HCT116 (cell line): ENCODE data around the gene RANBP1. TPM values are rescaled to one million over a fixed set of nuclear protein-coding genes. Genes with fewer than 3 reads are reported as not detected.

Source experiments
- ATAC-seq: fragments of 200-7000 bp; cut with Tn5 transposase; 2 replicates; pipeline ENCODE4 v1.9.1; 2020; ENCODE audit warnings: mild to moderate bottlenecking, moderate library complexity
- BruUV-seq: library from RNA; stranded (reverse); fragments of 400-500 nt; replicated peaks from 2 replicates; lab custom pipeline; 2021; lab: Mats Ljungman, UMichigan
- CTCF ChIA-PET: fragments of 300-600 bp; sonication (Branson Sonifier 250); formaldehyde crosslinking; loops from one replicate; lab custom pipeline; 2021; ENCODE audit warnings: antibody characterized with exemption; lab: Charles Lee
- POLR2A ChIA-PET: fragments of 300-600, 350-600 bp; sonication (Branson Sonifier 250); formaldehyde crosslinking; loops from one replicate; lab custom pipeline; 2021; ENCODE audit warnings: antibody characterized with exemption; lab: Charles Lee
- RAD21 ChIA-PET, 2 experiments: fragments of 300-600 bp; sonication (Branson Sonifier 250); formaldehyde crosslinking; loops; one replicate each; lab custom pipeline; 2023; ENCODE audit warnings: low total read pairs in 2 of 2; ENCODE audit not compliant: uncharacterized antibody in 2 of 2, unreplicated experiment in 2 of 2, low non-redundant PET in 1 of 2; lab: Charles Lee
- DNase-seq: peaks from one replicate; pipeline ENCODE4 v3.0.0-alpha.2; 2010; ENCODE audit warnings: low read depth, low spot score
- H2AFZ ChIP-seq: fragments of 200-600 bp; shearing (Covaris generic), sonication (generic); 2 replicates; pipeline ENCODE4 v1.6.1; 2017; ENCODE audit warnings: low read depth, mixed run types, mixed read lengths, antibody characterized with exemption, low read length; ENCODE audit not compliant: poor library complexity, severe bottlenecking
- H3K27ac ChIP-seq: 2 replicates; pipeline ENCODE4 v1.5.1; 2012; ENCODE audit warnings: low read depth, low read length
- H3K27me3 ChIP-seq: fragments of 200-600 bp; sonication (generic); 2 replicates; pipeline ENCODE4 v1.6.1; 2016; ENCODE audit warnings: mixed run types, low read length, mixed read lengths; ENCODE audit not compliant: insufficient read depth
- H3K36me3 ChIP-seq, 2 experiments: fragments of 200-500 bp in 1 of 2; fragments of 200-600 bp in 1 of 2; sonication (Bioruptor generic) in 1 of 2; sonication (generic) in 1 of 2; 2 replicates each; pipeline versions ENCODE4 v1.5.1 to v1.6.1; 2014 to 2016; ENCODE audit warnings: low read length in 2 of 2, inconsistent platforms in 1 of 2, mixed read lengths in 1 of 2, mixed run types in 1 of 2; ENCODE audit not compliant: insufficient read depth in 2 of 2, control insufficient read depth in 1 of 2
- H3K4me1 ChIP-seq, 2 experiments: fragments of 200-600 bp in 1 of 2; sonication (generic) in 1 of 2; 2 replicates each; pipeline versions ENCODE4 v1.5.1 to v1.6.1; 2012 to 2017; ENCODE audit warnings: low read length in 2 of 2, inconsistent platforms in 1 of 2, mild to moderate bottlenecking in 1 of 2, mixed read lengths in 1 of 2, mixed run types in 1 of 2, moderate library complexity in 1 of 2; ENCODE audit not compliant: insufficient read depth in 2 of 2, control insufficient read depth in 1 of 2
- H3K4me2 ChIP-seq: fragments of 200-600 bp; sonication (generic); 2 replicates; pipeline ENCODE4 v1.6.1; 2017; ENCODE audit warnings: mixed run types, low read length, mixed read lengths
- H3K4me3 ChIP-seq, 2 experiments: fragments of 200-600 bp in 1 of 2; sonication (generic) in 1 of 2; replicated peaks in 1 of 2; 2 replicates each; pipeline ENCODE4 v1.5.1; 2011 to 2016; ENCODE audit warnings: low read length in 2 of 2, control low read depth in 1 of 2, low read depth in 1 of 2, mild to moderate bottlenecking in 1 of 2, mixed read lengths in 1 of 2, mixed run types in 1 of 2
- H3K79me2 ChIP-seq: fragments of 200-600 bp; sonication (generic); 2 replicates; pipeline ENCODE4 v1.6.1; 2017; ENCODE audit warnings: mild to moderate bottlenecking, mixed run types, low read length, moderate library complexity, mixed read lengths; ENCODE audit not compliant: insufficient read depth
- H3K9ac ChIP-seq: fragments of 200-600 bp; sonication (generic); 2 replicates; pipeline ENCODE4 v1.6.1; 2016; ENCODE audit warnings: low read length, mixed read lengths
- H3K9me2 ChIP-seq: fragments of 200-600 bp; sonication (generic), shearing (Covaris generic); 2 replicates; pipeline ENCODE4 v1.6.1; 2017; ENCODE audit warnings: mixed run types, mild to moderate bottlenecking, moderate library complexity; ENCODE audit not compliant: insufficient read depth
- H3K9me3 ChIP-seq, 2 experiments: fragments of 200-500 bp in 1 of 2; fragments of 200-600 bp in 1 of 2; sonication (Bioruptor generic) in 1 of 2; sonication (generic) in 1 of 2; 2 replicates each; pipeline ENCODE4 v1.6.1; 2014 to 2017; ENCODE audit warnings: low read length in 2 of 2, mixed read lengths in 2 of 2, inconsistent platforms in 1 of 2, low read depth in 1 of 2, mild to moderate bottlenecking in 1 of 2, mixed run types in 1 of 2, moderate library complexity in 1 of 2; ENCODE audit not compliant: control insufficient read depth in 1 of 2, insufficient read depth in 1 of 2
- H4K20me1 ChIP-seq: fragments of 200-600 bp; sonication (generic), shearing (Covaris generic); 2 replicates; pipeline ENCODE4 v1.6.1; 2017; ENCODE audit warnings: mixed run types, mild to moderate bottlenecking, moderate library complexity; ENCODE audit not compliant: insufficient read depth
- ELF1 ChIP-seq: IDR thresholded peaks from 2 replicates; pipeline ENCODE4 v1.6.1; 2012; ENCODE audit warnings: low read depth, borderline replicate concordance
- EZH2 ChIP-seq: fragments of 200-600 bp; sonication (generic); IDR thresholded peaks from 2 replicates; pipeline ENCODE4 v1.6.1; 2017; ENCODE audit warnings: antibody characterized with exemption, mixed run types
- EZH2phosphoT487 ChIP-seq: fragments of 200-600 bp; IDR thresholded peaks from 2 replicates; pipeline ENCODE4 v1.6.1; 2018; ENCODE audit warnings: antibody characterized with exemption, borderline replicate concordance
- POLR2AphosphoS5 ChIP-seq: IDR thresholded peaks from 2 replicates; pipeline ENCODE4 v1.6.1; 2011; ENCODE audit warnings: mild to moderate bottlenecking, low read depth, low read length, moderate library complexity
- REST ChIP-seq: IDR thresholded peaks from 2 replicates; pipeline ENCODE4 v1.6.1; 2012; ENCODE audit warnings: low read depth
- SIN3A ChIP-seq: IDR thresholded peaks from 2 replicates; pipeline ENCODE4 v1.6.1; 2012; ENCODE audit warnings: low read depth
- SRF ChIP-seq: IDR thresholded peaks from 2 replicates; pipeline ENCODE4 v1.6.1; 2012; ENCODE audit warnings: low read depth
- ZBTB33 ChIP-seq: IDR thresholded peaks from 2 replicates; pipeline ENCODE4 v1.6.1; 2011; ENCODE audit warnings: mild to moderate bottlenecking, low read length, moderate library complexity; ENCODE audit not compliant: insufficient replicate concordance; ENCODE audit errors: extremely low read depth
- ZNF274 ChIP-seq: fragments of 200-500 bp; sonication (Bioruptor generic); IDR thresholded peaks from 2 replicates; pipeline ENCODE4 v1.6.1; 2014; ENCODE audit warnings: mild to moderate bottlenecking, low read depth, low read length, inconsistent platforms
- intact Hi-C: fragments of 100-400 bp; cut with micrococcal nuclease; formaldehyde crosslinking; loops from 2 replicates; pipeline ENCODE4 v1.10.0; 2022
- total RNA-seq: library from RNA; stranded (reverse); gene quantifications from one replicate; pipeline ENCODE4 v1.2.1, GENCODE V29; 2021; ENCODE audit not compliant: unreplicated experiment
- TF ChIP-seq, protein P1 (sequence below), 3 experiments: fragments of 200-600 bp in 1 of 3; sonication (generic) in 1 of 3; IDR thresholded peaks in 2 of 3; conservative IDR thresholded peaks in 1 of 3; 2 replicates each; pipeline ENCODE4 v1.5.1; 2012 to 2017; ENCODE audit warnings: low read depth in 2 of 3, low read length in 2 of 3, antibody characterized with exemption in 1 of 3, borderline replicate concordance in 1 of 3, control low read depth in 1 of 3, mild to moderate bottlenecking in 1 of 3, mixed read lengths in 1 of 3, mixed run types in 1 of 3, moderate library complexity in 1 of 3; ENCODE audit not compliant: insufficient read depth in 1 of 3

RANBP1 gene
- total RNA-seq, 1 experiment from 2014 or later, result 351 TPM

- POLR2A ChIA-PET, result no interaction called here
- Histone ChIP-seq H3K27me3 (no peaks in the 10 kb centered on the region), H4K20me1 (no peaks in the 10 kb centered on the region), H3K9ac (no peak overlapping the region), H3K79me2 (peaks cover 81% of the 10 kb centered on the region), H3K9me3 (no peaks in the 10 kb centered on the region), H3K9me2 (no peaks in the 10 kb centered on the region), H3K36me3 (peaks cover 88 to 94% of the 10 kb centered on the region in 2 experiments), H3K4me3 (no peak overlapping the region), H3K27ac (no peak overlapping the region), H2AFZ (no peak overlapping the region), H3K4me2 (no peak overlapping the region), H3K4me1 (no peaks in the 10 kb centered on the region)
- ATAC-seq (no peak), DNase-seq (no peak)
- RAD21 ChIA-PET, result no interaction called here
- CTCF ChIA-PET, result no interaction called here
- TF ChIP-seq EZH2 (no peak), SIN3A (no peak), REST (no peak), SRF (no peak), ELF1 (no peak), ZBTB33 (no peak), POLR2AphosphoS5 (no peak), EZH2phosphoT487 (no peak), ZNF274 (no peak)
- TF ChIP-seq, protein P1, sequence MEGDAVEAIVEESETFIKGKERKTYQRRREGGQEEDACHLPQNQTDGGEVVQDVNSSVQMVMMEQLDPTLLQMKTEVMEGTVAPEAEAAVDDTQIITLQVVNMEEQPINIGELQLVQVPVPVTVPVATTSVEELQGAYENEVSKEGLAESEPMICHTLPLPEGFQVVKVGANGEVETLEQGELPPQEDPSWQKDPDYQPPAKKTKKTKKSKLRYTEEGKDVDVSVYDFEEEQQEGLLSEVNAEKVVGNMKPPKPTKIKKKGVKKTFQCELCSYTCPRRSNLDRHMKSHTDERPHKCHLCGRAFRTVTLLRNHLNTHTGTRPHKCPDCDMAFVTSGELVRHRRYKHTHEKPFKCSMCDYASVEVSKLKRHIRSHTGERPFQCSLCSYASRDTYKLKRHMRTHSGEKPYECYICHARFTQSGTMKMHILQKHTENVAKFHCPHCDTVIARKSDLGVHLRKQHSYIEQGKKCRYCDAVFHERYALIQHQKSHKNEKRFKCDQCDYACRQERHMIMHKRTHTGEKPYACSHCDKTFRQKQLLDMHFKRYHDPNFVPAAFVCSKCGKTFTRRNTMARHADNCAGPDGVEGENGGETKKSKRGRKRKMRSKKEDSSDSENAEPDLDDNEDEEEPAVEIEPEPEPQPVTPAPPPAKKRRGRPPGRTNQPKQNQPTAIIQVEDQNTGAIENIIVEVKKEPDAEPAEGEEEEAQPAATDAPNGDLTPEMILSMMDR (IDR thresholded peaks at IDR 0.05 in 2 of 3, conservative IDR thresholded peaks at IDR 0.05 in 1 of 3; ENCODE audit: borderline replicate concordance in 1 of 3, insufficient read depth in 1 of 3, low read depth in 2 of 3, low read length in 2 of 3), result no peak
- BruUV-seq, result no TSS peak
- intact Hi-C loops, result no loop called here
Measured at GRCh38 chr22:20092477-20092854, 23.4 kb upstream of the RANBP1 start.
